Sigmoid colon (tissue), 4 donors: ENCODE results near the gene ZNF274.

Source experiments
- EP300 ChIP-seq, 4 donors: sonication (generic); formaldehyde crosslinking; IDR thresholded peaks; one replicate each; pipeline ENCODE4 v1.6.1; 2017; ENCODE audit warnings: antibody characterized with exemption in 4 of 4
- TF ChIP-seq, protein P1 (sequence below), 4 experiments: fragments of 450-650 bp in 3 of 4; fragments of 200-600 bp in 1 of 4; IDR thresholded peaks; one replicate each; pipeline ENCODE4 v1.5.1; 2016 to 2019; ENCODE audit warnings: antibody characterized with exemption in 4 of 4, mild to moderate bottlenecking in 3 of 4, moderate library complexity in 2 of 4

DNA sequence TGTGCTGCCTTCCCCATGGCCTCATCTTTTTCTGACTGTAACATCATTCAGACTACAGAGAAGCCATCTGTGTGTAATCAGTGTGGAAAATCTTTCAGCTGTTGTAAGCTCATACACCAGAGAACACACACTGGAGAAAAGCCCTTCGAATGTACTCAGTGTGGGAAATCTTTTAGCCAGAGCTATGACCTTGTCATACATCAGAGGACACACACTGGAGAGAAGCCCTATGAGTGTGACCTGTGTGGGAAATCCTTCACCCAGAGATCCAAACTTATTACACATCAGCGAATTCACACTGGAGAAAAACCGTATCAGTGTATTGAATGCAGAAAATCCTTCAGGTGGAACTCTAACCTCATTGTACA, 78.7 kb downstream of the ZNF274 start:
- TF ChIP-seq, protein P1, sequence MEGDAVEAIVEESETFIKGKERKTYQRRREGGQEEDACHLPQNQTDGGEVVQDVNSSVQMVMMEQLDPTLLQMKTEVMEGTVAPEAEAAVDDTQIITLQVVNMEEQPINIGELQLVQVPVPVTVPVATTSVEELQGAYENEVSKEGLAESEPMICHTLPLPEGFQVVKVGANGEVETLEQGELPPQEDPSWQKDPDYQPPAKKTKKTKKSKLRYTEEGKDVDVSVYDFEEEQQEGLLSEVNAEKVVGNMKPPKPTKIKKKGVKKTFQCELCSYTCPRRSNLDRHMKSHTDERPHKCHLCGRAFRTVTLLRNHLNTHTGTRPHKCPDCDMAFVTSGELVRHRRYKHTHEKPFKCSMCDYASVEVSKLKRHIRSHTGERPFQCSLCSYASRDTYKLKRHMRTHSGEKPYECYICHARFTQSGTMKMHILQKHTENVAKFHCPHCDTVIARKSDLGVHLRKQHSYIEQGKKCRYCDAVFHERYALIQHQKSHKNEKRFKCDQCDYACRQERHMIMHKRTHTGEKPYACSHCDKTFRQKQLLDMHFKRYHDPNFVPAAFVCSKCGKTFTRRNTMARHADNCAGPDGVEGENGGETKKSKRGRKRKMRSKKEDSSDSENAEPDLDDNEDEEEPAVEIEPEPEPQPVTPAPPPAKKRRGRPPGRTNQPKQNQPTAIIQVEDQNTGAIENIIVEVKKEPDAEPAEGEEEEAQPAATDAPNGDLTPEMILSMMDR (IDR thresholded peaks at IDR 0.05) = no peak
- no peak for TF ChIP-seq EP300 (IDR thresholded peaks at IDR 0.05)
